Fibroblast of the conjunctiva (primary cell): ENCODE measurements around the gene PANK2.
"Not testable (repeated sequence)": the region's sequence is repeated elsewhere in the genome, so short reads cannot be mapped to it uniquely, and the experiment has no call there.

Experiments used
- DNase-seq: peaks from one replicate; pipeline ENCODE4 v3.0.0-alpha.2; 2010; ENCODE audit warnings: low read depth

Gene PANK2

DNA sequence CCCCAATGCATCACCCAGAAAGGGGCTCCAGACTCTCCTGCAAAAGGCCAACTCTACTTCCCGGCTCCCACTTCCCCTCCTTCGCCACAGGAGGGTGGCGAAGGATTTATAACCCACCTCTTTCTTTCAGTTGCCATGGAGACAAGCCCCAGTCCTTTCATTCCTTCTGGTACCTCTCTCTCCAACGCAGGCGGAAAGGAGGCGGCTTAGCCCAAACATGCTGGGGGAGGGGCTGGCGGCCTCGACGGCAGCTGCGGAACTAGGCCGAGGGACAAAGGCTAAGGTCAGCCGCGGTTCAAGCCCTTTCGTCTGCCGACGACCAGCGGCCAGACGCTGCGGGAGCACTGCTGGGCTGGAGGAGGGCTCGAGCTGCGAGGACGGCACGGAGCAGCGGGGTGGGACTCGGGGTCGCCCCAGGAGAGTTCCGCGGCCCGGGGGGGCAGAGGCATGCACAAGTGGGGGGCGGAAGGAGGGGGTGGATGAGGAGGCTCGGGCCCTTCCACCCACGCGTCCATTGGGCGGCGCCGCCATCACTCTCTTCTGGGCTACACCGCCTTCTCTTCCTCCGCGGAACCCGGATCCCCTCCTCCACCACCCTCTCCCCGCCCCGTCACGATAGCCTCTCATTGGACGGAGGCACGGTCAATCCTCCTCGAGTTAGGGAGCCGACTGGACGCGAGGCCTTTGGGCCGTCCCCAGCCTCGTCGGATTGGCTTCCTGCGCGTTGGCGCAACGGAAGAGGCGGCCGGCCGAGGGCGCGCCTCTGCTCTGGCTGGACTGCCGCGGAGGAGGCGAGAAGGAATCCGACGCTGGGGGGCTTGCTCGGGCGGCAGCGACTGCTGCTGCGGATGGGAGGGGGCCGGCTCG is at the start of gene PANK2:
Gene PANK2, plus strand, starts transcription at position 766 of the 867 bp plus-strand sequence.
- peak; percentile 98 for DNase-seq

DNA sequence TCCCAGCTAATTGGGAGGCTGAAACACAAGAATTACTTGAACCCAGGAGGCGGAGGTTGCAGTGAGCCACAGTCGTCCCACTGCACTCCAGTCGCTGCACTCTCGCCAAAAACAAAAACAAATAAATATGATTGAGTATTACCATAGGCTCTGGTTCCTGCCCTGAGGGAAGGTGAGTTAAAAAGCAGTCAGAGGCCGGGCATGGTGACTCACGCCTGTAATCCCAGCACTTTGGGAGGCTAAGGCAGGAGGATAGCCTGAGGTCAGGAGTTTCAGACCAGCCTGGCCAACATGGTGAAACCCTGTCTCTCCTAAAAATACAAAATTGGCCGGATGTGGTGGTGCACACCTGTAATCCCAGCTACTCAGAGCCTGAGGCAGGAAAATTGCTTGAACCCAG is 49.0 kb upstream of the PANK2 start:
- DNase-seq, result not testable (repeated sequence)

DNA sequence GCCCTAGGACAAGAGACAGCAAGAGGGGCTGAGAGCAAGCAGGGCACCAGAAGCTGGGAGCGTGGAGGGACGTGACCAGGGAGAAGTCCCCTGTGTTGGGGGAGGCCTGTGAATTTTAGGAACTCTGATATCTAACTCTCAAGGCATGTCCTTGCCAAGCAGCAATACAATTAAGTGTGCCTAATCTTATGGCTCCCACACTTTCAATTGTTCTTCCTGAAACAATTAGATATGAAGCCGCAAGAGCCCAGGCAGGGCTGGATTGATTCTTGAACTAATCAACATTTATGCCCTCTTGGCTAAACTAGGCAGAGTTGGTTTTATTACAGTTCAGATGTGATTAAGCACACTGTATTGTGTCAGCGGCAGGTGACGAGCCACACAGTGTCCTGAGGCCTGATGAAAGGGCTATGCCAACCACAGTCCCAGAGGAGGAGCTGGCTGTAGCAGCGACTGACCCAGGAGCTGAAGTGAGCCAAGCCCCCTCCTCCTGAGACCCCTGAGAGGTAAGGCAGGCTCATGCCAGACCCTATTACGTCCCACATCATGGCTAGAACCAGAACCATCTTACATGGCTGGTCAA is 46.7 kb upstream of the PANK2 start:
- DNase-seq, result no peak

- DNase-seq, result peak; percentile 81
Measured at GRCh38 chr20:3843490-3843889, 45.7 kb upstream of the PANK2 start.

- not testable (repeated sequence) for DNase-seq
Measured at GRCh38 chr20:3843990-3844619, 45.1 kb upstream of the PANK2 start.

- no peak for DNase-seq
Measured at GRCh38 chr20:3846378-3846739, 42.8 kb upstream of the PANK2 start.

DNA sequence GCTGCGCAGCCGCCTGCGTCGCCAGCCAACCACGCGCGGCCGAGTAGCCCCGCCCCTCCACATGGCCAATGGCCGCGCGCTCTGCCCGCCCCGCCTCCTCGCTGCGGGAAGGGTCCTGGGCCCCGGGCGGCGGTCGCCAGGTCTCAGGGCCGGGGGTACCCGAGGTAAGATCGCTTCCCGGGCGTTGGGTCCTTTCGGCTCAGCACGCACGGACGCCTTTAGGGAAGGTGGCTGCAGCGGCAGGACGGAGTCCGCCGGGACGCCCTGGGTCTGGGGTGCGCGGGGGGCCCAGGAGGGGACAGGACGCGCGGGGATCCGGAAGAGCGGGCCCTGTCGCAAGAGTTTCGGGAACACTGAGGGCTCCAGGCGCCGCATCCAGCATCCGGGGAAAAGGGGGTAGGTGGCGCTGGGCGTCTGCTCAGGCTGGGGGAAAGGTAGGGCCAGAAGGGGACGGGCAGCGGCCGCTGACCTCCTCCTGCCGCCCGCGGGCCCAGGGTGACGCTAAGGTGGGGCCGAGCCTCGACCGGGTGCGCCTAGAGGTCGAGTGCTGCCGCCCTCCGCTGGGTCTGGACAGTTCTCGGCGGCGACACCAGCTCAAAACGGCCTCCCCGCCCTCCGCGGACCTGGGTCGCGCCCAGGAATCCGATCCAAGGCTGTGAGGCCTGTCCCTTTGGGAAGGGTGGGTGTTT is 42.3 kb upstream of the PANK2 start, which contains the start of gene MAVS:
Gene MAVS, plus strand, starts transcription at position 95 of the 689 bp plus-strand sequence. CDS start 7,791 bp downstream, outside the sequence.
- DNase-seq, result peak; percentile 45

- DNase-seq, result no peak
Measured at GRCh38 chr20:3847429-3847940, 41.7 kb upstream of the PANK2 start.

DNA sequence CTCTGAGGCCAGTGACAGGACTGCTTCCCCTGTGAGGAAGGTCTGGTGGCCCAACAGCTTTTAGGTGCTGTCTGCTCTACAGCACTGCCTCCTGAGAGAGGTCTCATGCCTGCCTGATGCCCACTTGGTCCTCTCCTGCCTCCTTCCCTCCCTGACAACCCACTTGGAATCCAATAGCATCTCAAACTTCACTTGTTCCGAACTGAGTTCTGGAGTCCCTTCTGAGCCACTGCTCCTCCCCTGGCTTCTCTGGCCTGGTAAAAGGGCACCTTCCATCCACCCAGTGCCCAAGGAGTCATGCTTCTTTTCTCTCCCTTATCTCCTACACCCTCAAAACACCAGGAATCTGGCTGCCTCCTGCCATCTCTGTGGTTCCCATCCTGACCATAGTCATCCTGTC is 40.6 kb upstream of the PANK2 start:
- no peak for DNase-seq

GRCh38 chr20:3854462-3854871 is 34.7 kb upstream of the PANK2 start:
- no peak for DNase-seq

- no peak for DNase-seq
Measured at GRCh38 chr20:3857405-3857804, 31.8 kb upstream of the PANK2 start.

- no peak for DNase-seq
Measured at GRCh38 chr20:3858689-3859088, 30.5 kb upstream of the PANK2 start.

DNA sequence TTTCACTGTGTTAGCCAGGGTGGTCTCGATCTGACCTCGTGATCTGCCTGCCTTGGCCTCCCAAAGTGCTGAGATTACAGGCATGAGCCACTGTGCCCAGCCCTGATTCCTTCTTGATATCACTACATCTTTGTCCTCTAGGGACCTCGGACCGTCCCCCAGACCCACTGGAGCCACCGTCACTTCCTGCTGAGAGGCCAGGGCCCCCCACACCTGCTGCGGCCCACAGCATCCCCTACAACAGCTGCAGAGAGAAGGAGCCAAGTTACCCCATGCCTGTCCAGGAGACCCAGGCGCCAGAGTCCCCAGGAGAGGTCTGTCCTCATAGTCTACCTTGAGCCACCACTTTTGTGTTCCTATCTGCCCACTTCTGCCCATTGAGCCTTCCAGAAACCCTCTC is 28.0 kb upstream of the PANK2 start:
- DNase-seq, result no peak

GRCh38 chr20:3862333-3862732 is 26.9 kb upstream of the PANK2 start:
- DNase-seq, result no peak

- no peak for DNase-seq
Measured at GRCh38 chr20:3863317-3863716, 25.9 kb upstream of the PANK2 start.

GRCh38 chr20:3864518-3864917 is 24.7 kb upstream of the PANK2 start:
- DNase-seq, result no peak

- no peak for DNase-seq
Measured at GRCh38 chr20:3865152-3865886, 23.9 kb upstream of the PANK2 start.

DNA sequence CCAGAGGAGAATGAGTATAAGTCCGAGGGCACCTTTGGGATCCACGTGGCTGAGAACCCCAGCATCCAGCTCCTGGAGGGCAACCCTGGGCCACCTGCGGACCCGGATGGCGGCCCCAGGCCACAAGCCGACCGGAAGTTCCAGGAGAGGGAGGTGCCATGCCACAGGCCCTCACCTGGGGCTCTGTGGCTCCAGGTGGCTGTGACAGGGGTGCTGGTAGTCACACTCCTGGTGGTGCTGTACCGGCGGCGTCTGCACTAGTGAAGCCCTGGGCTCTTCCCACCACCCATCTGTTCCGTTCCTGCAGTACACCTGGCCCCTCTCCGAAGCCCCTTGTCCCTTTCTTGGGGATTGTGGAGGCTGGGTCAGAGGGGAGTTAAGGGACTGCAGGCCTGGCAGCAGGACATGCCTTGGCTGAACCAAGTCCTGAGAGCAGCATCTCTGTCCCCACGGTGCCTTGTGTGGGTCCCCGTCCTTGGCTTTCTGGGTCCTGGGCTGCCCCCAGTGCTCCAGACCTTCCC is 23.2 kb upstream of the PANK2 start:
- no peak for DNase-seq

DNA sequence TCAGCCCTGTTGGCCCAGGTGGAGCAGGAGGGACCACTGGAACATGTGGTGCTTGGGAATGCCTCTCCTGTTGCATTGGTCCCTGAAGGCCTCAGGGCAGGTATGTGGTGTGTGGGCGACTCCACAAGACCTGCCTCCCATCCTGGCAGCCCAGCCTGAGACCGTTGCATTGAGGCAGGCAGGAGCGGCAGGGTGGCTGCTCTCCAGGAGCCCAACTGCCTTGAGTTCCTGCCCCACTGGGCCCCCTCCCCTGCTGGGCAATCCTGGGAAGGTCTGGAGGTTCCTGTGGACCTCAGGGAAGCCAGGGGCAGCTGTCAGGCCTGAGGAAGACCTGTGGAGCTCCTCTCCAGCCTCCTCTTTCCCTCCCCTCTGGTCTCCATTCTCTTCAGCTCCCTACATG is 22.7 kb upstream of the PANK2 start:
- DNase-seq, result no peak

DNA sequence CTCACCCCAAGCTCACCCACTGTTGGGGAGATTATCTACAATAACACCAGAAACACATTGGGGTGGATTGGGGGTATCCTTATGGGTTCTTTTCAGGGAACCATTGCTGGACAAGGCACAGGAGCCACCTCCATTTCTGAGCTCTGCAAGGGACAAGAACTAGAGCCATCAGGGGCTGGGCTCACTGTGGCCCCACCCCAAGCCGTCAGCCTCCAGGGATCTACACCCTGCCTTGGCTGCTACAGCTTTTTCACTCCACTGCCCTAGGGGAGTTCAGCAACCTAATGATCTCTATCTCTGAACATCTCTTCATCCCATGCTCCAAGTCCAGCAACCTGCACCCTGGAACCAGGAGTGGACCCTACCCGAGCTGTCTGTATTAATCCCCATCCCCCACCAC is 21.4 kb upstream of the PANK2 start:
- no peak for DNase-seq
